Lung microvascular endothelial cell (primary cell): Measurements from ENCODE around the gene SLC4A4. TPM values are rescaled to one million over a fixed set of nuclear protein-coding genes. Genes with fewer than 3 reads are reported as not detected.
"Not testable (repeated sequence)": the region's sequence is repeated elsewhere in the genome, so short reads cannot be mapped to it uniquely, and the experiment has no call there.

ENCODE experiments used
- DNase-seq, 2 donors: peaks; one replicate each; pipeline versions ENCODE4 v3.0.0 to v3.0.0-alpha.2; 2010; ENCODE audit warnings: low read depth in 2 of 2
- total RNA-seq: library from RNA; depleted of rRNA; stranded (reverse); fragments of >200 nt; gene quantifications from 2 replicates; pipeline ENCODE4 v1.2.1, GENCODE V29; 2014

Gene SLC4A4
- total RNA-seq, 1 donor from 2014 or later, result not detected

GRCh38 chr4:71408961-71409360, 70.1 kb downstream of the SLC4A4 start:
- not testable (repeated sequence) for DNase-seq

- no peak for DNase-seq
Observed at GRCh38 chr4:71411981-71412380, 73.2 kb downstream of the SLC4A4 start.

- no peak for DNase-seq
Observed at GRCh38 chr4:71415491-71415890, 76.7 kb downstream of the SLC4A4 start.

GRCh38 chr4:71417150-71417549, 78.3 kb downstream of the SLC4A4 start:
- DNase-seq, result no peak

- DNase-seq, result no peak
Observed at GRCh38 chr4:71426381-71427042, 87.7 kb downstream of the SLC4A4 start.

- DNase-seq, result no peak
Observed at GRCh38 chr4:71429106-71429505, 90.3 kb downstream of the SLC4A4 start.

- no peak for DNase-seq
Observed at GRCh38 chr4:71429962-71430361, 91.1 kb downstream of the SLC4A4 start.

GRCh38 chr4:71430609-71431008, 91.8 kb downstream of the SLC4A4 start:
- no peak for DNase-seq

- DNase-seq, result no peak
Observed at GRCh38 chr4:71440612-71441011, 101.8 kb downstream of the SLC4A4 start.

GRCh38 chr4:71441186-71442169, 102.7 kb downstream of the SLC4A4 start:
- DNase-seq, result no peak

GRCh38 chr4:71442336-71442735, 103.5 kb downstream of the SLC4A4 start:
- DNase-seq, result no peak

- no peak for DNase-seq
Observed at GRCh38 chr4:71444395-71444794, 105.6 kb downstream of the SLC4A4 start.

GRCh38 chr4:71445811-71446210, 107.0 kb downstream of the SLC4A4 start:
- no peak for DNase-seq

- no peak for DNase-seq
Observed at GRCh38 chr4:71446479-71447081, 107.8 kb downstream of the SLC4A4 start.

- DNase-seq, result no peak
Observed at GRCh38 chr4:71449040-71449439, 110.2 kb downstream of the SLC4A4 start.

GRCh38 chr4:71449878-71450277, 111.1 kb downstream of the SLC4A4 start:
- DNase-seq, result no peak

GRCh38 chr4:71453531-71453930, 114.7 kb downstream of the SLC4A4 start:
- DNase-seq, result no peak

- DNase-seq, result no peak
Observed at GRCh38 chr4:71456841-71457240, 118.0 kb downstream of the SLC4A4 start.

- DNase-seq, result no peak
Observed at GRCh38 chr4:71460371-71460770, 121.6 kb downstream of the SLC4A4 start.

- no peak for DNase-seq
Observed at GRCh38 chr4:71461422-71461821, 122.6 kb downstream of the SLC4A4 start.

GRCh38 chr4:71466775-71467174, 128.0 kb downstream of the SLC4A4 start:
- no peak for DNase-seq

- no peak for DNase-seq
Observed at GRCh38 chr4:71468116-71468710, 129.4 kb downstream of the SLC4A4 start.
